Gastroesophageal sphincter (tissue), 4 donors: ENCODE results near the gene ZNF425. TPM values are rescaled to one million over a fixed set of nuclear protein-coding genes. Genes with fewer than 3 reads are reported as not detected.
"Not testable (repeated sequence)": the region's sequence is repeated elsewhere in the genome, so short reads cannot be mapped to it uniquely, and the experiment has no call there.

ENCODE experiments used
- ATAC-seq: fragments of 150-250 bp; one replicate; pipeline ENCODE4 v1.9.1; 2016; ENCODE audit warnings: mild to moderate bottlenecking, moderate library complexity
- H3K27ac ChIP-seq, 4 donors: fragments of 200-600 bp; sonication (generic) in 3 of 4; 1 replicate in 3 of 4; 2 replicates in 1 of 4; pipeline ENCODE4 v1.5.1; 2016 to 2019
- H3K27me3 ChIP-seq: fragments of 200-600 bp; sonication (generic); one replicate; pipeline ENCODE4 v1.5.1; 2019
- H3K36me3 ChIP-seq, 2 donors: fragments of 200-600 bp; sonication (generic); one replicate each; pipeline ENCODE4 v1.5.1; 2019; ENCODE audit warnings: control low read depth in 1 of 2
- H3K4me1 ChIP-seq, 3 donors: fragments of 200-600 bp; sonication (generic); 1 replicate in 2 of 3; 2 replicates in 1 of 3; pipeline ENCODE4 v1.5.1; 2016 to 2019; ENCODE audit warnings: control low read depth in 2 of 3
- H3K4me3 ChIP-seq, 2 donors: fragments of 200-600 bp; sonication (generic); one replicate each; pipeline ENCODE4 v1.5.1; 2019; ENCODE audit warnings: mild to moderate bottlenecking in 1 of 2, moderate library complexity in 1 of 2
- H3K9me3 ChIP-seq, 3 donors: fragments of 200-600 bp; sonication (generic); one replicate each; pipeline ENCODE4 v1.5.1; 2017 to 2019; ENCODE audit warnings: control low read depth in 2 of 3
- EP300 ChIP-seq: sonication (generic); formaldehyde crosslinking; IDR thresholded peaks from one replicate; pipeline ENCODE4 v1.6.1; 2017; ENCODE audit warnings: antibody characterized with exemption, mild to moderate bottlenecking
- POLR2A ChIP-seq, 2 donors: fragments of 450-650 bp; IDR thresholded peaks; one replicate each; pipeline ENCODE4 v1.6.1; 2017; ENCODE audit warnings: antibody characterized with exemption in 2 of 2, mild to moderate bottlenecking in 2 of 2, moderate library complexity in 1 of 2
- POLR2AphosphoS5 ChIP-seq: sonication (generic); formaldehyde crosslinking; IDR thresholded peaks from one replicate; pipeline ENCODE4 v1.6.1; 2017; ENCODE audit warnings: antibody characterized with exemption
- WGBS, 2 donors: methylation state at CpG; one replicate each; pipeline ENCODE4 v1.1.5; 2018; ENCODE audit warnings: low coverage in 1 of 2; 5-methylcytosine and 5-hydroxymethylcytosine counted together
- total RNA-seq, 4 donors: library from RNA; depleted of rRNA; stranded (reverse); fragments of >200 nt; gene quantifications; one replicate each; pipeline ENCODE4 v1.1.0, GENCODE V29; 2016
- TF ChIP-seq, protein P1 (sequence below), 4 experiments: fragments of 200-600 bp in 2 of 4; fragments of 450-650 bp in 2 of 4; sonication (generic) in 1 of 4; IDR thresholded peaks; one replicate each; pipeline ENCODE4 v1.5.1; 2017 to 2019; ENCODE audit warnings: antibody characterized with exemption in 4 of 4, mild to moderate bottlenecking in 2 of 4, moderate library complexity in 2 of 4

The ZNF425 gene
- total RNA-seq, 4 donors from 2014 or later, result 2.4 to 6.4 (median 3.2) TPM

DNA sequence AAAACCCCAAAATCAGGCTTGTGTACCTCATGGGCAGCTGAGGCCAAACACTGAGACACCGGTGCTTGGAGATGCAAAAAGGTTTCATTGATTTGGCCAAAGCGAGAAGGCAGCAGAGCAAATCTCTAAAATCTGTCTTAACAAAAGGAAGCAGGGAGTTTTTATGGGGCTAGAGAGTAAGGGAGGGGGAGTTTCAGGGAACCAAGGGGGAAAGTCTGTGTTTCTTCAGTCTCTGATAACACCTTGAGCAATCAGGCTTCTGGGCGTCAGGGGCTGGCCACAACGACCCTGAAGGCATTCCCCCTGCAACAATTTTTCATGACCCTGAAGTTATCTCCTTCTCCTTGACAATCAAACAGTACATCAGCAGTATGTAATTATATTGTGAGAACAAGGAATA, 32.9 kb downstream of the ZNF425 start:
- TF ChIP-seq EP300, result no peak
- no peak for TF ChIP-seq POLR2A (IDR thresholded peaks at IDR 0.05)
- TF ChIP-seq, protein P1, sequence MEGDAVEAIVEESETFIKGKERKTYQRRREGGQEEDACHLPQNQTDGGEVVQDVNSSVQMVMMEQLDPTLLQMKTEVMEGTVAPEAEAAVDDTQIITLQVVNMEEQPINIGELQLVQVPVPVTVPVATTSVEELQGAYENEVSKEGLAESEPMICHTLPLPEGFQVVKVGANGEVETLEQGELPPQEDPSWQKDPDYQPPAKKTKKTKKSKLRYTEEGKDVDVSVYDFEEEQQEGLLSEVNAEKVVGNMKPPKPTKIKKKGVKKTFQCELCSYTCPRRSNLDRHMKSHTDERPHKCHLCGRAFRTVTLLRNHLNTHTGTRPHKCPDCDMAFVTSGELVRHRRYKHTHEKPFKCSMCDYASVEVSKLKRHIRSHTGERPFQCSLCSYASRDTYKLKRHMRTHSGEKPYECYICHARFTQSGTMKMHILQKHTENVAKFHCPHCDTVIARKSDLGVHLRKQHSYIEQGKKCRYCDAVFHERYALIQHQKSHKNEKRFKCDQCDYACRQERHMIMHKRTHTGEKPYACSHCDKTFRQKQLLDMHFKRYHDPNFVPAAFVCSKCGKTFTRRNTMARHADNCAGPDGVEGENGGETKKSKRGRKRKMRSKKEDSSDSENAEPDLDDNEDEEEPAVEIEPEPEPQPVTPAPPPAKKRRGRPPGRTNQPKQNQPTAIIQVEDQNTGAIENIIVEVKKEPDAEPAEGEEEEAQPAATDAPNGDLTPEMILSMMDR (IDR thresholded peaks at IDR 0.05), result no peak
- TF ChIP-seq POLR2AphosphoS5, result no peak
- Histone ChIP-seq H3K4me1 (peaks cover 0 to 21% (median 3%) of the 10 kb centered on the region in 3 donors), H3K27ac (no peak overlapping the region), H3K36me3 (no peaks in the 10 kb centered on the region), H3K27me3 (no peaks in the 10 kb centered on the region), H3K9me3 (no peaks in the 10 kb centered on the region), H3K4me3 (no peak overlapping the region)
- no peak for ATAC-seq
- WGBS, 2 donors, result 56 to 73% methylated on average over 3 to 4 of the region's 4 CpGs

DNA sequence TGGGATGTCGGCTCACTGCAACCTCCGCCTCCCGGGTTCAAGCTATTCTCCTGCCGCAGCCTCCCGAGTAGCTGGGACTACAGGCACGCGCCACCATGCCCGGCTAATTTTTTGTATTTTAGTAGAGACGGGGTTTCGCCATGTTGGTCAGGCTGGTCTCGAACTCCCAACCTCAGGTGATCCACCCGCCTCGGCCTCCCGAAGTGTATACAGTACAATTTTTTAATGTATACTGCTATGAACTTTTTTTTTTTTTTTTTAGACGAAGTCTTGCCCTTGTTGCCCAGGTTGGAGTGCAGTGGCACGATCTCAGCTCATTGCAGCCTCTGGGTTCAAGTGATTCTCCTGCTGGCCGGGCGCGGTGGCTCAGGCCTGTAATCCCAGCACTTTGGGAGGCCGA, 33.9 kb downstream of the ZNF425 start:
- not testable (repeated sequence) for H3K36me3 ChIP-seq, H3K4me3 ChIP-seq, H3K27me3 ChIP-seq, H3K9me3 ChIP-seq, ATAC-seq
- peaks cover 0 to 21% (median 3%) of the 10 kb centered on the region in 3 donors for H3K4me1 ChIP-seq
- 93% methylated on average over 15 of the region's 20 CpGs; no CpG with 5 or more reads in 1 of the 2 donors for WGBS, 2 donors
- peak overlapping the region in 2 of 4 donors; percentile 93 to 95 for H3K27ac ChIP-seq

DNA sequence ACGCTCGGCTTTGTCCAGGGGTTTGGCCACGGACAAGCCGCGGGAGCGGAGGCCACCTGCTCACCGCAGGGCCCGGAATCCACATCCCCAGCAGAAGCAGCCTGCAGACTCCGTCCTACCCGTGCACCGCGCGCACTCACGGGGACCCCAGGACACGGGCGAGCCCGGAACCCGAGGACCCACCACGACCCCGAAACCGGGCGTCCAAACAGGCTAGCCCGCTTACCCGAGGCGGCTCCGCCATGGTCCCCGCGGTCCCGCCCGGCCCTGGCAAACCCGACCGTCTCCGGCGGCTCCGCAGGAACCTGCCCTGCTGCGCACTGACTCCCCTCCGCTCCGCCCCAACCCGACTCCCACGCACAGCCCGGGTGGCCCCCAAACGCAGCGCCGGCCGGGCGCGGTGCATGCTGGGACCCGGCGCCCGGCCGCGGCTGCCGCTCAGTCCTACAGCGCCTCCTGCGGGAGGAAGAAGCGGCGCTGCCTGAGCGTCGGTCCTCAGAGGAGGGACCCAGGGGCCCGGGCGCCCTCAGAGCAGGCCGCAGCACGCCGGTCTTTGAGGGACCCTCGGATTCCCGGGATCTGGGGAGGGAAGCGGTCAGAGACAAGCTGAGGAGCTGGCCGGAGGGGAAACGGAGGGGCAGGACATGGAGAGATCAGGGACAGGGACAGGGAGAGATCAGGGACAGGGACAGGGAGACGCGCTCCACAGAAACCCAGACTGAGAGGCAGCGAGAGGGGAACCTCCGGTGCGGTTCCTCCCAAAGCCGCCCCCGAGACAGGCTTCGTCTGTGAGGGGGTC, 35.5 kb downstream of the ZNF425 start, which contains the start of gene ZNF786:
Gene ZNF786 (minus strand): TSS at position 322 of the 799 bp plus-strand sequence. CDS start 78 bp downstream, at position 244.
- Histone ChIP-seq H3K27me3 (no peaks in the 10 kb centered on the region), H3K4me1 (peaks cover 0 to 21% (median 3%) of the 10 kb centered on the region in 3 donors), H3K27ac (peak within 1 kb of the TSS; percentile 93 to 98 (median 96)), H3K36me3 (no peaks in the 10 kb centered on the region), H3K9me3 (no peaks in the 10 kb centered on the region), H3K4me3 (peak within 1 kb of the TSS; percentile 72 to 74)
- 0% methylated on average over 4 of the region's 77 CpGs; no CpG with 5 or more reads in 1 of the 2 donors for WGBS, 2 donors
- ATAC-seq, result peak; percentile 97
- TF ChIP-seq, protein P1 (IDR thresholded peaks at IDR 0.05), result peak; percentile 90 to 99 (median 95)
- peak; percentile 90 to 91 for TF ChIP-seq POLR2A (IDR thresholded peaks at IDR 0.05)
- TF ChIP-seq EP300, result no peak
- TF ChIP-seq POLR2AphosphoS5, result peak; percentile 89

DNA sequence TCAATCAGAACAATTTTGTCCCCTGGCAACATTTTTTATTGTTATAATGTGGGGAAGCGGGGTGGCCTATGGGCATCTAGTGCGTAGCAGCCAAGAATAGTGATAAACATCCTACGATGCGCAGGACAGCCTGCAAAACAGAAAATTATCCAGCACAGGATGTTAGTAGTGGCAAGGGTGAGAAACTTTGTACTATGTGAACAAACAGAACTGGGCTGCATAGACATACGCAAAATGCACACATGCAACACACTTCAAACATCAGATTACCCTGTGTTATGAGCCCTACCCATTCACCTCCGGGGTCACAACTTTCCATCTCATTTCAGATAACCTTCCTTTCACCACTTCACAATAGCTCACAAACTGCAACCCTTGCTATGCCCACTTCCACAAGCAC, 38.7 kb downstream of the ZNF425 start:
- Histone ChIP-seq H3K9me3 (no peaks in the 10 kb centered on the region), H3K36me3 (peaks cover 0 to 8% of the 10 kb centered on the region in 2 donors), H3K27ac (no peak overlapping the region), H3K27me3 (no peaks in the 10 kb centered on the region), H3K4me3 (no peak overlapping the region), H3K4me1 (peaks cover 0 to 21% (median 3%) of the 10 kb centered on the region in 3 donors)
- no peak for TF ChIP-seq POLR2AphosphoS5
- TF ChIP-seq POLR2A (IDR thresholded peaks at IDR 0.05), result no peak
- TF ChIP-seq, protein P1 (IDR thresholded peaks at IDR 0.05), result no peak
- TF ChIP-seq EP300, result no peak
- no peak for ATAC-seq
- 91 to 94% methylated on average over 6 of the region's 6 CpGs for WGBS, 2 donors

DNA sequence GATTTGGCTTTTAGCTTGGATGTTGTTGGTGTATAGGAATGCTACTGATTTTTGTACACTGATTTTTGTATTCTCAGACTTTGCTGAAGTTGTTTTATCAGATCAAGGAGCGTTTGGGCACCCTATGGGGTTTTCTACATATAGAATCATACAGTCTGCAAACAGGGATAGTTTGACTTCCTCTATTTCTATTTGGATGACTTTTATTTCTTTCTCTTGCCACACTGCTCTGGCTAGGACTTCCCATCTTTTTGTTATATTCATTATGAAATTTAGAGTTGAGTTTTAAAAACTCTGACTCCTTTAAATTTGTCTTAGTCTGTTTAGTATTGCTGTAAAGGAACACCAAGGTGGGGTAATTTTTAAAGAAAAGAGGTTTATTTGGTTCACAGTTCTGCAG, 40.3 kb downstream of the ZNF425 start:
- 80 to 92% methylated on average over 1 of the region's 1 CpG for WGBS, 2 donors
- H3K9me3 ChIP-seq, result no peaks in the 10 kb centered on the region
- no peak for ATAC-seq
- H3K27ac ChIP-seq, result no peak overlapping the region
- H3K4me1 ChIP-seq, result peaks cover 0 to 13% (median 0%) of the 10 kb centered on the region in 3 donors
- TF ChIP-seq POLR2AphosphoS5 (no peak), POLR2A (IDR thresholded peaks at IDR 0.05) (no peak), EP300 (no peak)
- TF ChIP-seq, protein P1 (IDR thresholded peaks at IDR 0.05), result no peak
- no peak overlapping the region for H3K4me3 ChIP-seq
- H3K36me3 ChIP-seq, result peaks cover 0 to 8% of the 10 kb centered on the region in 2 donors
- no peaks in the 10 kb centered on the region for H3K27me3 ChIP-seq
